Measurements from ENCODE around the gene PAPPA2. TPM values are rescaled to one million over a fixed set of nuclear protein-coding genes. Genes with fewer than 3 reads are reported as not detected.

Gene PAPPA2
- total RNA-seq, 6 experiments from 2014 or later = 0.53 to 14.8 (median 2.9) TPM

- Histone ChIP-seq H3K27ac (no peak overlapping the region), H3K4me3 (no peak overlapping the region), H3K27me3 (no peaks in the 10 kb centered on the region), H3K36me3 (no peaks in the 10 kb centered on the region), H3K9me3 (no peaks in the 10 kb centered on the region), H3K4me1 (no peaks in the 10 kb centered on the region)
- DNase-seq = no peak
- WGBS (ENCODE audit: insufficient coverage, low coverage, low lambda C conversion rate, missing lambda C conversion rate) = 86% methylated on average over 1 of the region's 1 CpG
- TF ChIP-seq POLR2A (IDR thresholded peaks at IDR 0.05) = no peak
- no peak for ATAC-seq
- intact Hi-C loops (cut with DNase I) = no loop called here
These were observed 270.7 kb downstream of the PAPPA2 start for GRCh38 chr1:176733661-176734060.

GRCh38 chr1:176735201-176735600, 272.2 kb downstream of the PAPPA2 start:
- no peak overlapping the region for H3K4me3 ChIP-seq
- H3K27ac ChIP-seq = no peak overlapping the region
- TF ChIP-seq CTCF (IDR thresholded peaks at IDR 0.05) = no peak
- no peak for TF ChIP-seq POLR2A (IDR thresholded peaks at IDR 0.05)
- no peaks in the 10 kb centered on the region for H3K4me1 ChIP-seq
- H3K36me3 ChIP-seq = no peaks in the 10 kb centered on the region
- intact Hi-C loops (cut with DNase I) = no loop called here
- no peaks in the 10 kb centered on the region for H3K9me3 ChIP-seq
- H3K27me3 ChIP-seq = no peaks in the 10 kb centered on the region
- 64% methylated on average over 1 of the region's 1 CpG for WGBS (ENCODE audit: insufficient coverage, low coverage, low lambda C conversion rate, missing lambda C conversion rate)
- ATAC-seq (no peak), DNase-seq (no peak)

- DNase-seq (no peak), ATAC-seq (no peak)
- H3K4me1 ChIP-seq = no peaks in the 10 kb centered on the region
- no peak for TF ChIP-seq CTCF (IDR thresholded peaks at IDR 0.05)
- TF ChIP-seq POLR2A (IDR thresholded peaks at IDR 0.05) = no peak
- no peak overlapping the region for H3K4me3 ChIP-seq
- no peaks in the 10 kb centered on the region for H3K36me3 ChIP-seq
- no peak overlapping the region for H3K27ac ChIP-seq
- H3K27me3 ChIP-seq = no peaks in the 10 kb centered on the region
- intact Hi-C loops (cut with DNase I) = no loop called here
- no peaks in the 10 kb centered on the region for H3K9me3 ChIP-seq
These were observed 273.0 kb downstream of the PAPPA2 start for GRCh38 chr1:176736015-176736414.

- intact Hi-C loops (cut with DNase I) = no loop called here
- Histone ChIP-seq H3K9me3 (no peaks in the 10 kb centered on the region), H3K27ac (no peak overlapping the region), H3K27me3 (no peaks in the 10 kb centered on the region), H3K4me1 (peaks cover 0 to 13% (median 2%) of the 10 kb centered on the region in 4 donors), H3K4me3 (no peak overlapping the region), H3K36me3 (no peaks in the 10 kb centered on the region)
- ATAC-seq (no peak), DNase-seq (no peak)
- TF ChIP-seq CTCF (IDR thresholded peaks at IDR 0.05) = no peak
- no peak for TF ChIP-seq POLR2A (IDR thresholded peaks at IDR 0.05)
- 75% methylated on average over 3 of the region's 4 CpGs for WGBS (ENCODE audit: insufficient coverage, low coverage, low lambda C conversion rate, missing lambda C conversion rate)
These were observed 278.2 kb downstream of the PAPPA2 start for GRCh38 chr1:176741181-176741580.

- intact Hi-C loops (cut with DNase I) = no loop called here
- no peak overlapping the region for H3K27ac ChIP-seq
- H3K9me3 ChIP-seq = no peaks in the 10 kb centered on the region
- H3K36me3 ChIP-seq = no peaks in the 10 kb centered on the region
- H3K4me1 ChIP-seq = peaks cover 0 to 13% (median 2%) of the 10 kb centered on the region in 4 donors
- no peak for ATAC-seq
- no peak overlapping the region for H3K4me3 ChIP-seq
- no peak for DNase-seq
- no peaks in the 10 kb centered on the region for H3K27me3 ChIP-seq
- 77% methylated on average over 2 of the region's 2 CpGs for WGBS (ENCODE audit: insufficient coverage, low coverage, low lambda C conversion rate, missing lambda C conversion rate)
- no peak for TF ChIP-seq CTCF (IDR thresholded peaks at IDR 0.05)
- no peak for TF ChIP-seq POLR2A (IDR thresholded peaks at IDR 0.05)
These were observed 279.3 kb downstream of the PAPPA2 start for GRCh38 chr1:176742322-176742721.

Measured in right lobe of liver (tissue), 6 donors.